Activated CD8-positive, alpha-beta memory T cell treated with anti-CD3 and anti-CD28 coated beads for 48 hours (primary cell): ENCODE data around the gene ZFP62.

Source experiments
- DNase-seq, 3 experiments: peaks; one replicate each; pipeline ENCODE4 v3.0.0-alpha.2; 2020; ENCODE audit warnings: low read depth in 2 of 3, low spot score in 2 of 3

ZFP62 gene

DNA sequence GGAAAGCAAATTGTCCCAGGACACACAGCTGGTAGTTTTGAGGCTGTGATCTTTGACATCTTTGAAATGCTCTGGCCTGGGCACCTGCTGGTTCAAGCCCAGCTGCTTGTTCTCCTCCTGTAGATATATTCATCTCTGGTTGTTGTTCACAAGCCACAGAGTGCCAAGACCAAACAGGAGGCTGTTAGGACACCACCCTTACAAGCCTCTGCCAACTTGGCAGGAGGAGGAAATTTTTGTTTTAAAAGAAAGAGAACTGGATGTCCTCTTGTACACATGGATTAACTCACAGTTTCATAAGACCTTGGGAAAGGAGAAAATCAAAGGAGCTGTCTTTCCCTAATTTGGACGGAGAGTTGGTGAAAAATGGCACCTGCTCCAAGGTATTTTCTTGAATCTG lies 8.5 kb upstream of the ZFP62 start:
- no peak for DNase-seq

DNA sequence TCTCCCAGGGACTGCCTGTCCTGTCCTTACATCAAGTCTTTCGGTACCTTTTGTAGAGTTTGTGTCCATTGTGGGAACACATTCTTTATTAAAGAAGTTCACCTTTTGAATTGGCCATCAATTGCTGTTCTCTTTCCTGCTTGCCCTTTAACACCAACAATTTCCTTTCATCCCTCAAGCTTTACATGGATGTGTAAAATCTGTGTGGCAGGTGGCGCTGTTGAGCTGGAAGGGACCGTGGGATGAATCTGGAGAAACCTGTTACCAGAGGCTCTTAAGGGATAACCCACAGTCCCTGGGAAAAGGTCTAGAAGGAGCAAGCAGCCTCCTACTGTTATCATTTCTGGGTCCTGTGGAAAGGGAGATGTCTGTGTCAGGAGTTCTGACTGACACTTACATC lies 7.9 kb upstream of the ZFP62 start:
- peak in 2 of 3 experiments; percentile 41 to 52 for DNase-seq

DNA sequence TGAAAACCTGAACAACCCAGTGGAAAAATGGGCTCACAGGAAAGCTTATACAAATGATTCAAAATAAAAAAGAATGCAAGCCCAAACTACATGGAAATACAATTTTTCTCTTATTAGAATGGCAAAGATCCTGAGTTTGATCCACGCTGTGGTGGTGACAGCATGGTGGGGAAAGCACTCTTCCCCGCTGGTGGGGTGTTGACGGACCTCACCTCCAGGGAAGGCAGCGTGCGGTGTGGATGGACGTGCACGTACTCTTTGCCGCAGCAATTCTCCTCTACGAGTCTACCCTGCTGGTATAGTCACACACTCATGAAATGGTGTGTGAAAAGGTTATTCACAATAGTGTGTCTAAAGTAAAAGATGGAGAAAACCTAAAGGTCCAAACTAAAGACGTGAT lies 5.9 kb upstream of the ZFP62 start:
- no peak for DNase-seq

DNA sequence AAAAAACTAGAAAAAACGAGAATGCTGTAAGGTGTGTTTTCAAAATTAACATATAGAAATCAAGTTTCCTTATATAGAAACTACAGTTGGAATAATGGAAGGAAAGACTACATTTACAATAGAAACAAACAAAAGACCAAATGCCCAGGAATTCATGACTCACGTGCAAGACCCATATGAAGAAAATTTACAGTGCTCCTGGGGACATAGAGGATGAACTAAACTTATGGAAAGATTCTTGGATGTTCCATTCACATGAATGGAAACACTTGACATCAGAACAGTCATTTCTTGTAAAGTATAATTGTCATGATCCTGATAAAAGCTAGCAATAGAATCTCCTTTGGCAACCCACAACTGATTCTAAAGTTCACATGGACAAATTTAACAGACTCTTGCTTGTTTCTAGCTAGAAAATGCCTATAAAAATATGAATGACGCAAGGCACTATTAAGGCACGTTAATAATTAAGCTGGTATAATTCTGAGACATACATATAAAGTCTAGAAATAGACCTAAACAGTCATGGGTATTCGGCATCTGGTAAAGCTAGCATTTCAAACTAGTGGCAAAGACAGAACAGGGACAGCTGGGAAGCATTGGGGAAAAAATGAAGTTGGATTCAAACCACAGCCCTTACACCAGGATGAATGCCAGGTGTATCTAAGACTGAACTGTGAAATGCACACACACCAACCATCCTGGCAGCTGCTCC lies 5.1 kb upstream of the ZFP62 start:
- DNase-seq = no peak

GRCh38 chr5:180862645-180863044 lies 1.6 kb upstream of the ZFP62 start:
- DNase-seq = no peak

DNA sequence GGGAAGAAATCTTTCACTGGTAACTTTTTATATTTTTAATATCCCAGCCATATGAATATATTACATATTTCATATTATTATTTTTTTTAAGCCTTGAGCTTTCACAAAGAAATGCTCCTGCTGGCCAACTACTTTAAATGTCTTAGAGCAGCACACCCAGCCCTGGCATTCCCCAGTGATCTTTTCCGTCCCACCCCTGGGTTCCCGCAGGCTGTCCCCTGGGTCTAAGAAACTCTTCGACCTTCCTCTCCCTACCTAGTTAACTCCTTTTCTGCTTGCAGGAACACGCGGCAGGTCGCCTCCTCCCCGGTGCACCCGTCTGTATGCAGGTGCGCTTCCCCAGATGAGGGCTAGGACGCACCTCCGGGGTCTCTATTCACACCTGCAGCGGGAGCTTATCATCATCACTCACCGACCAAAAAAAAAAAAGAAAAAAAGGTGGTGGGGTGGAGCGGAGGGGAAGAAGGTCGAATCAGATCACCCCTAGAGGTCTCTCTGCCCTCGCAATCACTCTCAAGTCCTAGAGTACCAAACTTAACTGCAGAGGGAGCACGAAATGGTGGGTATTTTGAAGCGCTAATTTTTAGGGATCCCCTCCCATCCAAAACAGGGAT lies 696 bp downstream of the ZFP62 start:
- peak in 2 of 3 experiments; percentile 8 to 11 for DNase-seq

DNA sequence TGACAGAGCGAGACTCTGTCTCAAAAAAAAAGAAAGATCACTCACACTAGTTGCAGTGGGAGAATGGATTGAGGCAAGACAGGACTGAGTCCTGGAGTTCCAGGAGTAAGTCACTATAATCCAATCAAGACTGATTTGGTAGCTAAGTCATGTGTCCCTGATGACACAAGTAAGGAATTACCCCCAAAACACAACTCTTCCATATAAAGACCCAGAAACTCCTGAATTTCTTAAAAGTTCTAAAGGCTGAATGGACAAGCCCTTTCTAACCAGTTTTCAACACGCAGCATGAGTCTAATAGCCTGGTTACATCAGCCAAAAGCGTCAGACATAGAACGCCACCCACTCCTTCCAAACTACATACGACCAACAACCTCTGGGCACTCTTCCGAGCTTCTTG lies 2.5 kb downstream of the ZFP62 start:
- DNase-seq = no peak

- no peak for DNase-seq
Measured at GRCh38 chr5:180853848-180854176, 7.3 kb downstream of the ZFP62 start.

DNA sequence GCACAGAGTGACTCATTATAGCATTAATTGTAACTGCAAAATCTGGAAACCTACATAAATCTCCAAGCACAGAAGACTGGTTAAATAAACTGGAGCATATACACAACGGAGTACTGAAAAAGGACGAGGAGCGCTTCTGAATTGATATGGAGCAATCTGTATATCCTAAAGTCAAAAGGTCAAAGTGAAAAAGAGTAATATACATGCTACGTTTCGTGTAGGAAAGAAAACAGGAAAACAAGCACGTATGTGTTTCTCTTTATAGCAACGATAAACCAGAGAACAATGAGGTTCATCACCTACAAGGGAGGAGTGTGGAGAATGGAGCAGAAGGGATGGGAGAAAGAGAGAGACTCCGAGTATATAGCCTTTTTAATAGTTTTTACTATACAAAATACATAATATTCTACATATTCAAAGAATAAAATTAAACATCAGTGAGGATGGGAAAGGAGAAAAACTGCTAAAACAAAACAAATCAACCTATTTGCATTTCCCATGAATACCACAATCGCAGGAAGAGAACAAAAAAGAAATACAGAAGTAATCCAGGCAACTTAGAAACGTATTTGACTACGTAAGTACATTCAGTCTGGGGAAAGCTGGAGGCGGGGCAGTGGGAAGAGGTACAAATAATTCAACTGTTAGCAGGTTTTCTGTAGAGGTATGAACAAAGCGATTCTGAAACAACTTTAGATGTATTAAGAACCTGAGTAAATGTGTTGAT lies 7.8 kb downstream of the ZFP62 start:
- DNase-seq = no peak

GRCh38 chr5:180852495-180852894 lies 8.6 kb downstream of the ZFP62 start:
- DNase-seq = no peak

- DNase-seq = no peak
Measured at GRCh38 chr5:180850434-180851078, 10.5 kb downstream of the ZFP62 start.

- no peak for DNase-seq
Measured at GRCh38 chr5:180849827-180850226, 11.2 kb downstream of the ZFP62 start.

GRCh38 chr5:180848878-180849277 lies 12.2 kb downstream of the ZFP62 start:
- DNase-seq = no peak

GRCh38 chr5:180848265-180848664 lies 12.8 kb downstream of the ZFP62 start:
- DNase-seq = no peak

DNA sequence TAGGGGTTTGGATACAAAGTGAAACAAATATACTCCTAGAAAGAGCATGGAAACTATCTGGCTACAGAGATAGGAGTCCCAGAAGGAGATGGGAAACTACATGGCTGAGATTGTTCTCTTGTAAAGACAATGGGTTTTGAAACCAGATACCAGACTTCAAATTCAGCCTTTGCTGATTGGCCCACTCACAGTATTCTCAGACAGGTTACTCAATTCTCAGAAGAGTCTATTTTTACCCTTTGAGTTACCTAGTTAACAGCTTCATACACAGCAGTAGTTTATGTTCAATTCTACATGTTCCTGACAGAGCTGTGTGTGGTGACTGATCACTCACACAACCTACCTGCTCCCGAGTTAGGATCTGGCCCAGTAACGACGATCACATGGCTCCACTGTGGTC lies 14.1 kb downstream of the ZFP62 start:
- DNase-seq = no peak

GRCh38 chr5:180844858-180845257 lies 16.2 kb downstream of the ZFP62 start:
- DNase-seq = no peak

GRCh38 chr5:180844432-180844831 lies 16.6 kb downstream of the ZFP62 start:
- no peak for DNase-seq

- no peak for DNase-seq
Measured at GRCh38 chr5:180839935-180840334, 21.1 kb downstream of the ZFP62 start.

- DNase-seq = no peak
Measured at GRCh38 chr5:180839227-180839626, 21.8 kb downstream of the ZFP62 start.

DNA sequence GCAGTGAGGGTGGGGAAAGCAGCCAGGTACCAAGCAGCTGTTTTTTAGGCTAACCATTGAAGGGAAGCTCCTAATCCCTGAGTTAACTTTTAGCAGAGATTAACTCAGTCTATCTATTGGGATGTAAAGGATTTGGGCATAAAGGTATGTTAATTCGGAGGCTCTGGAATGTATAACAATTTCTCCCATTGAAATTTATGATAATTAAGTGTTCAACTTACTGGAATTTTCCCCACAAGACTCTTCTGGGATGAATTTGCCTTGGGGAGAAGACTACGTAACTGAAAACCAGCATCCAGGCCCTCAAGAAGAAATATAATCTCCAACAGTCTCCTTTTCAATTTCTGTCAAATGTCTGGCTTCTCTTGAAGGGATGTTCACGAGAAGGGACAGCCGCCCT lies 23.6 kb downstream of the ZFP62 start:
- no peak for DNase-seq

GRCh38 chr5:180832638-180833068 lies 28.4 kb downstream of the ZFP62 start:
- DNase-seq = no peak
